Calu3 (cell line): ENCODE measurements around the gene PSPN. TPM values are rescaled to one million over a fixed set of nuclear protein-coding genes. Genes with fewer than 3 reads are reported as not detected.
"Not testable (repeated sequence)": the region's sequence is repeated elsewhere in the genome, so short reads cannot be mapped to it uniquely, and the experiment has no call there.

Experiments used
- BruUV-seq: library from RNA; stranded (reverse); fragments of 400-500 nt; replicated peaks from 2 replicates; lab custom pipeline; 2021; lab: Mats Ljungman, UMichigan
- CTCF ChIA-PET: fragments of 300-600 bp; sonication (Branson Sonifier 250); formaldehyde crosslinking; loops from one replicate; lab custom pipeline; 2022; ENCODE audit warnings: antibody characterized with exemption; lab: Charles Lee
- DNase-seq: peaks from one replicate; pipeline ENCODE4 v3.0.0; 2022
- H3K27ac Mint-ChIP-seq: one replicate; pipeline ENCODE4 v1.8.0; 2022; ENCODE audit warnings: mixed read lengths; ENCODE audit not compliant: unreplicated experiment
- H3K27me3 Mint-ChIP-seq: one replicate; pipeline ENCODE4 v1.8.0; 2022; ENCODE audit warnings: mixed read lengths; ENCODE audit not compliant: unreplicated experiment
- H3K36me3 Mint-ChIP-seq: one replicate; pipeline ENCODE4 v1.8.0; 2022; ENCODE audit warnings: mild to moderate bottlenecking, moderate library complexity, mixed read lengths; ENCODE audit not compliant: insufficient read depth, unreplicated experiment
- H3K4me1 Mint-ChIP-seq: one replicate; pipeline ENCODE4 v1.8.0; 2022; ENCODE audit warnings: mild to moderate bottlenecking, low read depth, mixed read lengths; ENCODE audit not compliant: unreplicated experiment
- H3K4me3 Mint-ChIP-seq: one replicate; pipeline ENCODE4 v1.8.0; 2022; ENCODE audit warnings: mild to moderate bottlenecking, low read depth, moderate library complexity, mixed read lengths; ENCODE audit not compliant: unreplicated experiment
- H3K9me3 Mint-ChIP-seq: one replicate; pipeline ENCODE4 v1.8.0; 2022; ENCODE audit warnings: low read depth, mixed read lengths; ENCODE audit not compliant: unreplicated experiment
- intact Hi-C: fragments of 100-400 bp; cut with micrococcal nuclease; formaldehyde crosslinking; loops from one replicate; pipeline ENCODE4 v1.10.0; 2022; ENCODE audit not compliant: unreplicated experiment
- total RNA-seq: library from RNA; stranded (reverse); gene quantifications from 2 replicates; pipeline ENCODE4 v1.2.3, GENCODE V29; 2022
- TF ChIP-seq, protein P1 (sequence below): fragments of 200-600 bp; IDR thresholded peaks from one replicate; pipeline ENCODE4 v1.8.0; 2022; ENCODE audit warnings: antibody characterized with exemption; ENCODE audit not compliant: unreplicated experiment

The PSPN gene
- total RNA-seq, 1 experiment from 2014 or later = 1.7 TPM

- intact Hi-C loops = loop anchor here (10.0 kb wide), 1 partner anchor 186 kb away; no protein-coding TSS in a partner anchor
- Mint-ChIP-seq H3K27me3 (peaks cover 40% of the 10 kb centered on the region), H3K4me3 (no peak overlapping the region), H3K36me3 (no peaks in the 10 kb centered on the region), H3K27ac (no peak overlapping the region), H3K9me3 (no peaks in the 10 kb centered on the region), H3K4me1 (no peaks in the 10 kb centered on the region)
- TF ChIP-seq, protein P1, sequence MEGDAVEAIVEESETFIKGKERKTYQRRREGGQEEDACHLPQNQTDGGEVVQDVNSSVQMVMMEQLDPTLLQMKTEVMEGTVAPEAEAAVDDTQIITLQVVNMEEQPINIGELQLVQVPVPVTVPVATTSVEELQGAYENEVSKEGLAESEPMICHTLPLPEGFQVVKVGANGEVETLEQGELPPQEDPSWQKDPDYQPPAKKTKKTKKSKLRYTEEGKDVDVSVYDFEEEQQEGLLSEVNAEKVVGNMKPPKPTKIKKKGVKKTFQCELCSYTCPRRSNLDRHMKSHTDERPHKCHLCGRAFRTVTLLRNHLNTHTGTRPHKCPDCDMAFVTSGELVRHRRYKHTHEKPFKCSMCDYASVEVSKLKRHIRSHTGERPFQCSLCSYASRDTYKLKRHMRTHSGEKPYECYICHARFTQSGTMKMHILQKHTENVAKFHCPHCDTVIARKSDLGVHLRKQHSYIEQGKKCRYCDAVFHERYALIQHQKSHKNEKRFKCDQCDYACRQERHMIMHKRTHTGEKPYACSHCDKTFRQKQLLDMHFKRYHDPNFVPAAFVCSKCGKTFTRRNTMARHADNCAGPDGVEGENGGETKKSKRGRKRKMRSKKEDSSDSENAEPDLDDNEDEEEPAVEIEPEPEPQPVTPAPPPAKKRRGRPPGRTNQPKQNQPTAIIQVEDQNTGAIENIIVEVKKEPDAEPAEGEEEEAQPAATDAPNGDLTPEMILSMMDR = no peak
- no peak for DNase-seq
- no TSS peak for BruUV-seq
- CTCF ChIA-PET = no interaction called here
These were observed 25.0 kb downstream of the PSPN start for GRCh38 chr19:6350688-6351087.

DNA sequence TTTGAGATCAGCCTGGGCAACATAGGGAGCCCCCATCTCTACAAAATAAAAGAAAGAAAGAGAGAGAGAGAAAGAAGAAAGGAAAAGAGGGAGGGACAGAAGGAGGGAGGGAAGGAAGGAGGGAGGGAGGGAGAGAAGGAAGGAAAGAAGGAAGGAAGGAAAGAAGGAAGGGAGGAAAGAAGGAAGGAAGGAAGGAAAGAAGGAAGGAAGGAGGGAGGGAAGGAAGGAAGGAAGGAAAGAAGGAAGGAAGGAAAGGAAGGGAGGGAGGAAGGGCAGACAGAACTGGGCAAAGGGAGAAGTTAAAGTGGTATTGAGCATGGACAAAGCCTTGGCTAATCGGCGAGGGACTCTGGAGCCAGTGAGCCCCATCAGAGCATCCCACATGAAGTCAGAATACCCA is 26.5 kb downstream of the PSPN start:
- H3K36me3 Mint-ChIP-seq, intact Hi-C loops, BruUV-seq, DNase-seq, CTCF ChIA-PET, H3K4me3 Mint-ChIP-seq, H3K27ac Mint-ChIP-seq, H3K4me1 Mint-ChIP-seq, H3K9me3 Mint-ChIP-seq: not testable (repeated sequence)
- H3K27me3 Mint-ChIP-seq = peaks cover 40% of the 10 kb centered on the region

DNA sequence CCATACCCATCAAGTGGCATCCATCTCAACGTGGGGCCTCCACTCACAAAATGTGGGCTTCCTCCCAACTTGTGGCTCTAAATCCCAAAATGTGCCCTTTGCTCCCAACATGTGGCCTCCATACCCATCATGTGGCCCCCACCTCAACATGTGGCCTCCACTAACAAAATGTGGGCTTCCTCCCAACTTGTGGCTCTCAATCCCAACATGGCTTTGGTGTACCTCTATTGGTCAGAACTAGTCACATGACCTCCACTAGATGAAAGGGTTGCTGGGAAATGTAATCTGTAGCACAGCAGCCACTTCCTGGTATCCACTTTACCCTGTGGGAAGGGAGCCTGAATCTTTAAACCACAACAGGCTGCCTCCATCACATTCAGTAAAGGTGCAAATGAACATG is 32.3 kb downstream of the PSPN start:
- H3K4me3 Mint-ChIP-seq = no peak overlapping the region
- H3K27me3 Mint-ChIP-seq = peaks cover 25% of the 10 kb centered on the region
- TF ChIP-seq, protein P1 = no peak
- H3K36me3 Mint-ChIP-seq = no peaks in the 10 kb centered on the region
- no TSS peak for BruUV-seq
- intact Hi-C loops = no loop called here
- H3K27ac Mint-ChIP-seq = no peak overlapping the region
- no peaks in the 10 kb centered on the region for H3K4me1 Mint-ChIP-seq
- DNase-seq = no peak
- CTCF ChIA-PET = no interaction called here
- peaks cover 3% of the 10 kb centered on the region for H3K9me3 Mint-ChIP-seq

- intact Hi-C loops = no loop called here
- BruUV-seq = no TSS peak
- CTCF ChIA-PET = interaction anchor here (0.5 to 0.6 kb wide), 2 partner anchors 11 to 95 kb away, joined by 3 to 4 read pairs; no protein-coding TSS in a partner anchor
- Mint-ChIP-seq H3K4me3 (no peak overlapping the region), H3K4me1 (no peaks in the 10 kb centered on the region), H3K36me3 (no peaks in the 10 kb centered on the region), H3K27me3 (no peaks in the 10 kb centered on the region), H3K27ac (no peak overlapping the region), H3K9me3 (peaks cover 3% of the 10 kb centered on the region)
- TF ChIP-seq, protein P1 = no peak
- no peak for DNase-seq
These were observed 35.1 kb downstream of the PSPN start for GRCh38 chr19:6340493-6341201.
